GM12873 (cell line): ENCODE results near the gene ANKRD11.

Experiments
- TF ChIP-seq, protein P1 (sequence below): IDR thresholded peaks from 2 replicates; pipeline ENCODE4 v1.5.1; 2012; ENCODE audit warnings: low read depth, mild to moderate bottlenecking, moderate library complexity, low read length, control low read depth; ENCODE audit not compliant: insufficient read depth; ENCODE audit errors: missing control alignments

Gene ANKRD11

DNA sequence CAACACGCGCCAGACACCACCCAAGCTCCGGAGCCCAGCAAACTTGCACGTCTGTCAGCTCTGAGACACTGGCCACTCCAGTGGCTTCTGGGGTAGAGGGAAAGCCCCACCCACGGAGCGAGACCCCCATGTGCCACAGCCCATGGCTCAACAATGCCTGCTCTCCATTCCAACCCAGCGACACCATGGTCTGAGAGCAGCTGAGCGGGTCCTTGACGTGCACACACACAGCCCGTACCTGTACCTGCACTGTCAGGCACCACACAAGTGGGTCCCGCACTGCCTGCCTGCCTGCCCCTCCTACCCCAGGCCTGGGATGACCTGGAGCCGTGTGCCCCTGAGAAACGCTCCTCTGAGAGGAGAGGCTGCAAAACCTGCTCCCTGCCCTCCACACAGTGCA, 195.9 kb downstream of the ANKRD11 start:
- TF ChIP-seq, protein P1, sequence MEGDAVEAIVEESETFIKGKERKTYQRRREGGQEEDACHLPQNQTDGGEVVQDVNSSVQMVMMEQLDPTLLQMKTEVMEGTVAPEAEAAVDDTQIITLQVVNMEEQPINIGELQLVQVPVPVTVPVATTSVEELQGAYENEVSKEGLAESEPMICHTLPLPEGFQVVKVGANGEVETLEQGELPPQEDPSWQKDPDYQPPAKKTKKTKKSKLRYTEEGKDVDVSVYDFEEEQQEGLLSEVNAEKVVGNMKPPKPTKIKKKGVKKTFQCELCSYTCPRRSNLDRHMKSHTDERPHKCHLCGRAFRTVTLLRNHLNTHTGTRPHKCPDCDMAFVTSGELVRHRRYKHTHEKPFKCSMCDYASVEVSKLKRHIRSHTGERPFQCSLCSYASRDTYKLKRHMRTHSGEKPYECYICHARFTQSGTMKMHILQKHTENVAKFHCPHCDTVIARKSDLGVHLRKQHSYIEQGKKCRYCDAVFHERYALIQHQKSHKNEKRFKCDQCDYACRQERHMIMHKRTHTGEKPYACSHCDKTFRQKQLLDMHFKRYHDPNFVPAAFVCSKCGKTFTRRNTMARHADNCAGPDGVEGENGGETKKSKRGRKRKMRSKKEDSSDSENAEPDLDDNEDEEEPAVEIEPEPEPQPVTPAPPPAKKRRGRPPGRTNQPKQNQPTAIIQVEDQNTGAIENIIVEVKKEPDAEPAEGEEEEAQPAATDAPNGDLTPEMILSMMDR = no peak

DNA sequence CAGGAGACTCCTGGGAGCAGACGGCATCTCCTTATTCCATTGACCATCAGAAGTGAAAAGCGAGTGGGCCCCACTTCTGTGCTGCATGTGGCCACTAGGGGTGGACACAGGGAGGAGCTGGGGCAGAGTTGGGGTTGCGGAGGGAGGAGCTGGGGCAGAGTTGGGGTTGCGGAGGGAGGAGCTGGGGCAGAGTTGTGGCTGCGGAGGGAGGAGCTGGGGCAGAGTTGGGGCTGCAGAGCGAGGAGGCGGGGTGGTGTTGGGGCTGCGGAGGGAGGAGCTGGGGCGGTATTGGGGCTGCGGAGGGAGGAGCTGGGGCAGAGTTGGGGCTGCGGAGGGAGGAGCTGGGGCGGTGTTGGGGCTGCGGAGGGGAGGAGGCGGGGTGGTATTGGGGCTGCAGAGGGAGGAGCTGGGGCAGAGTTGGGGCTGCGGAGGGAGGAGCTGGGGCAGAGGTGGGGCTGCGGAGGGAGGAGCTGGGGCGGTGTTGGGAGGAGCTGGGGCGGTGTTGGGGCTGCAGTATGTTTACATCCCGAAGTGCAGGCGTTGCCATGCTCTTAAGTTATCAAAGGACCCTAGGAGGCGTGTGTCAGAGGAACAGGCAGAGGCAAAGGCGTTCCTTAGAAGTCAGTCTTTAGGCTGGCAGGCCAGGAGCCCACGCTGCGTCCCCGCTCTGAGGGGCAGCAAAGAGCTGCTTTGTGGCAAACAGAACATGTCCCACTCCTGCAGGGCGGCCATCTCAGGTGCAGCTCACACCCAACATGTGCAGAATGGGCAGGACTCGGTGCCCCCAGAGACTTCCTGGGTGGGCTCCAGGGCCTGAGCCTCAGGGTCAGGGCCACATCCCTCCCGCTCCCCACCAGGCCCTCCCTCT, 196.9 kb downstream of the ANKRD11 start:
- TF ChIP-seq, protein P1 = no peak

DNA sequence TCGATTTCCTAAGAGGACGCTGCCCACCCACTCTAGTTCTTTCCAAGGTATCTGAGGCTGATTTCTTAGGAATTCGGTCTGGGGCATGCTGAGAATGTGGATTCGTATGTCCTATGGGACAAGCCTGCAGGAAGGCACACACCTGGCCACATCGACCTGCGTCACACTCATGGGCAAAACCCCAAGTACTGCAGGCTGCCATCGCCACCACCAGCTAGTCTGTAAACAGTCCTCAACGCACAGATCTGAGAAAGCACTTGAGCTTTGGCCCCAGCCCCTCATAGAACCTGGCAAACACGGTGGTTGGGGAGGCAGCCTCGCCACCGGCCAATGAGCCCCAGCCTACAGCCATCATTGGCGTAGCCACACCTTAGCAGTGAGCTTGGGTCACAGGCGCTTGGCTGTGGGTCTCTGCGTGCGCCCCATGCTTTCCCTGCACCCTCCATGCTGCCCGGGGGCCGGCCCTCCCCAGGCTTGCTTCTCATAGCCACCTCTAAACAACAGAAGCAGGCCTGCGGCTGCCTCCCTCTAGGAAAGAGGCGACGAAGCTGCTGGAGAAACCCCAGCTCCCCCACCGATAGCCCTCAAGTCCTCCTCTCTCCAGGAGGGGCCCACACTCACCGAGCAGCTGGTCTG, 197.8 kb downstream of the ANKRD11 start:
- TF ChIP-seq, protein P1 = no peak

DNA sequence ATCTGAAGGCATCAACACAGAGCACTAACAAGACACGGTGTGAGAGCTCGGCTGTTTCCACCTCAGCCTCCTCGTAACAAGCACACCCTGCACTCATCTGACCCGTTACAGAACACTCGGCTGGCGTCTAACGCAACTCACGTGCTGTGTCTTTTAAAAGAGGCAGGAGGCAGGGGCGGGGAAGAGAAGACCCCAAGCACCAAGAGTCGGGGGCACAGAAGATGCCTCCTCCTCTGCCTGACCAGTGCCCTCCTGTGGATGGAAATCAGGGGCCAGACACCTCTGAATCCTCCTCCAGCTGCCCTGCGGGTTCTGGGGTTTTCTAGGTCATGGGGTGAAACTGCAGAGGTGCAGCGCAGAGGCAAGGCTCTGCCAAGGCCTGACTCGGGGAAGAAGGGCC, 198.6 kb downstream of the ANKRD11 start:
- TF ChIP-seq, protein P1 = no peak

DNA sequence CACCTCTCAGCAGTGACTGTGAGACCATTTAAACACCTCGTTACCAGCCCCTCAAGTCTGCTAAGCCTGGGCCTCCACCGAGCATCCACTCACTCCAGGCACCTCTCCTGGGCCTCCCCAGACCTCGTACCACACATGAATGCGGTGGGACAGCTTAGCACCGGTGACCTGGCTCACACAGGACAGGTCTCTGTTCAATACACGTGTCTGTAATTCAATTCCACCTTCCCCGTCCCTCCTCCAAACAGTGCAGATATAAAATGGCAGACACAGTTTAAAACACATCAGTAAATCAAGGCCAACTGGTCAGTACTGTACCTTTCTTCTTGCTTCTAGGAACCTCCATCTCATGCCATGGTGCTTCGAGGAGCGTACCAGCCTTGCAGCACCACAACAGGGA, 199.0 kb downstream of the ANKRD11 start:
- TF ChIP-seq, protein P1 = no peak

DNA sequence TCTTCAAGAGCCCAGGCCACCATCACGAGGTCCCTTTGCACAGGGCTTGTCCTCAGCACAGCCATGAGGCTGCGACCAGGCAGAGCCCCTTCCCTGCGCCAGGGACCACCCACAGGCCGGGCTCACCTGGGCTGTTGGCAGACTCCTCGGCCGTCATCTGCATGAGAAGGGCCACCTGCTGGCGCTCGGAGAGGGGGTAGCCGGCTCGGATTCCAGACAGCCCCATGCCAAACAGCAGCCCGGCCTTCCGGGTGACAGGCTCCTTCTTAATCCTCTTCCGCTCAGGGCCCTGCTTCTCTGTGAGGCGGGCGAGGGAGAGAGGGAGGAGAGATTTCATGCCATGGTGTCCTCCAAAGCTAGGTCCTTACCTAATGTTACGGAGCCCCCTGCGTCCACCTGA, 199.5 kb downstream of the ANKRD11 start:
- TF ChIP-seq, protein P1 = no peak

DNA sequence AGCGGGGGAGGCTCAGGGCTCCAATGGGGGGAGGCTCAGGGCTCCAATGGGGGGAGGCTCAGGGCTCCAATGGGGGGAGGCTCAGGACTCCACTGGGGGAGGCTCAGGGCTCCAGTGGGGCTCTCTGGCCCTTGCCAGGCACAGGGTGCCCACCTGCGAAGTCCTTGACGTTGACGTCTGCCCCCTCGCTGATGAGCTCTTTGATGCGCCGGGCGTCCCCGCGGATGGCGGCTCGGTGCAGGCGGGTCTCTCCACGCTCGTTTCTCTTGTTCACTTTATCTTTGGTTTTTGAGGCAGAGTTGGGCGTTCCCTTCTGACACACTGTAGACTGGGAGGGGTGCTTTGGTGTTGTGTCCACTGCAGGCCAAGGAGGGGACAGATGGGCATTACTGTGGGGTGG, 199.9 kb downstream of the ANKRD11 start:
- TF ChIP-seq, protein P1 = no peak
